Astrocyte (in vitro differentiated cells and primary cell): ENCODE data around the gene AQP7. TPM values are rescaled to one million over a fixed set of nuclear protein-coding genes. Genes with fewer than 3 reads are reported as not detected.
"Not testable (repeated sequence)": the region's sequence is repeated elsewhere in the genome, so short reads cannot be mapped to it uniquely, and the experiment has no call there.

Experiments
- DNase-seq: peaks from one replicate; pipeline ENCODE4 v3.0.0-alpha.2; 2010; ENCODE audit warnings: low read depth
- FAIRE-seq: peaks from 2 replicates; lab custom pipeline; 2011; peaks lifted over from hg19 to GRCh38; lab: Jason Lieb, UNC
- H2AFZ ChIP-seq: 2 replicates; pipeline ENCODE4 v1.6.0; 2012; ENCODE audit warnings: low read depth, low read length, inconsistent platforms
- H3K27ac ChIP-seq: 2 replicates; pipeline ENCODE4 v1.5.1; 2011; ENCODE audit warnings: low read depth, low read length, inconsistent platforms
- H3K27me3 ChIP-seq: 2 replicates; pipeline ENCODE4 v1.6.0; 2011; ENCODE audit warnings: low read length, inconsistent platforms; ENCODE audit not compliant: insufficient read depth
- H3K36me3 ChIP-seq: 2 replicates; pipeline ENCODE4 v1.5.1; 2011; ENCODE audit warnings: low read length, inconsistent platforms; ENCODE audit not compliant: insufficient read depth
- H3K4me1 ChIP-seq: 2 replicates; pipeline ENCODE4 v1.5.1; 2011; ENCODE audit warnings: low read length, inconsistent platforms; ENCODE audit not compliant: insufficient read depth
- H3K4me2 ChIP-seq: 2 replicates; pipeline ENCODE4 v1.6.0; 2012; ENCODE audit warnings: low read length, inconsistent platforms
- H3K4me3 ChIP-seq: 2 replicates; pipeline ENCODE4 v1.5.1; 2011; ENCODE audit warnings: low read depth, mild to moderate bottlenecking, low read length, inconsistent platforms; ENCODE audit not compliant: insufficient read depth
- H3K79me2 ChIP-seq: 2 replicates; pipeline ENCODE4 v1.6.0; 2012; ENCODE audit warnings: mild to moderate bottlenecking, low read length, inconsistent platforms; ENCODE audit not compliant: insufficient read depth
- H3K9ac ChIP-seq: 2 replicates; pipeline ENCODE4 v1.6.0; 2012; ENCODE audit warnings: mild to moderate bottlenecking, low read length, inconsistent platforms
- H3K9me3 ChIP-seq: 2 replicates; pipeline ENCODE4 v1.5.1; 2012; ENCODE audit warnings: low read depth, mild to moderate bottlenecking, low read length, inconsistent platforms; ENCODE audit not compliant: insufficient read depth
- H4K20me1 ChIP-seq: 2 replicates; pipeline ENCODE4 v1.6.0; 2012; ENCODE audit warnings: low read length, inconsistent platforms; ENCODE audit not compliant: insufficient read depth
- H3K27ac Mint-ChIP-seq: one replicate; pipeline ENCODE4 v1.8.0; 2021; ENCODE audit warnings: mild to moderate bottlenecking, mixed read lengths; ENCODE audit not compliant: unreplicated experiment
- H3K27me3 Mint-ChIP-seq: one replicate; pipeline ENCODE4 v1.8.0; 2021; ENCODE audit warnings: low read depth, mixed read lengths; ENCODE audit not compliant: unreplicated experiment
- H3K36me3 Mint-ChIP-seq: one replicate; pipeline ENCODE4 v1.8.0; 2021; ENCODE audit warnings: low read depth, mixed read lengths; ENCODE audit not compliant: unreplicated experiment
- H3K4me1 Mint-ChIP-seq: one replicate; pipeline ENCODE4 v1.8.0; 2021; ENCODE audit warnings: low read depth, mixed read lengths; ENCODE audit not compliant: unreplicated experiment
- H3K4me3 Mint-ChIP-seq: one replicate; pipeline ENCODE4 v1.8.0; 2021; ENCODE audit warnings: mild to moderate bottlenecking, moderate library complexity, mixed read lengths; ENCODE audit not compliant: unreplicated experiment
- H3K9me3 Mint-ChIP-seq: one replicate; pipeline ENCODE4 v1.8.0; 2021; ENCODE audit warnings: mild to moderate bottlenecking, mixed read lengths; ENCODE audit not compliant: unreplicated experiment
- CTCF ChIP-seq: IDR thresholded peaks from 2 replicates; pipeline ENCODE4 v1.5.1; 2011; ENCODE audit warnings: low read depth, mild to moderate bottlenecking, inconsistent platforms, low read length, moderate library complexity; ENCODE audit not compliant: insufficient read depth
- EZH2 ChIP-seq: IDR thresholded peaks from 2 replicates; pipeline ENCODE4 v1.6.1; 2012; ENCODE audit warnings: mild to moderate bottlenecking, low read length, inconsistent platforms; ENCODE audit not compliant: insufficient read depth
- total RNA-seq: library from RNA; stranded (reverse); gene quantifications from 2 replicates; pipeline ENCODE4 v1.2.1, GENCODE V29; 2021

The AQP7 gene
- total RNA-seq, 1 donor from 2014 or later = 1.9 TPM

- Histone ChIP-seq H3K4me3 (no peak overlapping the region), H4K20me1 (no peaks in the 10 kb centered on the region), H3K4me1 (no peaks in the 10 kb centered on the region), H2AFZ (no peak overlapping the region), H3K27me3 (peaks cover 5% of the 10 kb centered on the region), H3K27ac (no peak overlapping the region), H3K36me3 (no peaks in the 10 kb centered on the region), H3K79me2 (no peaks in the 10 kb centered on the region), H3K9me3 (no peaks in the 10 kb centered on the region), H3K9ac (no peak overlapping the region), H3K4me2 (no peak overlapping the region)
- no peak for DNase-seq
- Mint-ChIP-seq H3K27ac (no peak overlapping the region), H3K36me3 (peaks cover 4% of the 10 kb centered on the region), H3K9me3 (peaks cover 4% of the 10 kb centered on the region), H3K4me3 (no peak overlapping the region), H3K27me3 (peaks cover 10% of the 10 kb centered on the region), H3K4me1 (peaks cover 3% of the 10 kb centered on the region)
- FAIRE-seq = no peak
- TF ChIP-seq EZH2 (no peak), CTCF (no peak)
These were observed 27.1 kb upstream of the AQP7 start for GRCh38 chr9:33429256-33429985.

- H3K4me3 ChIP-seq = no peak overlapping the region
- Mint-ChIP-seq H3K4me3 (no peak overlapping the region), H3K27ac (no peak overlapping the region), H3K9me3 (peaks cover 4% of the 10 kb centered on the region), H3K27me3 (peaks cover 6% of the 10 kb centered on the region), H3K36me3 (peaks cover 4% of the 10 kb centered on the region), H3K4me1 (no peaks in the 10 kb centered on the region)
- H4K20me1 ChIP-seq = no peaks in the 10 kb centered on the region
- no peak overlapping the region for H3K9ac ChIP-seq
- H3K4me2 ChIP-seq = no peak overlapping the region
- no peak overlapping the region for H3K27ac ChIP-seq
- H3K9me3 ChIP-seq = no peaks in the 10 kb centered on the region
- H3K27me3 ChIP-seq = no peaks in the 10 kb centered on the region
- DNase-seq (no peak), FAIRE-seq (no peak)
- H2AFZ ChIP-seq = no peak overlapping the region
- no peaks in the 10 kb centered on the region for H3K79me2 ChIP-seq
- no peaks in the 10 kb centered on the region for H3K36me3 ChIP-seq
- no peaks in the 10 kb centered on the region for H3K4me1 ChIP-seq
- TF ChIP-seq EZH2 (no peak), CTCF (no peak)
These were observed 24.5 kb upstream of the AQP7 start for GRCh38 chr9:33426843-33427293.

- H2AFZ ChIP-seq = no peak overlapping the region
- peaks cover 7% of the 10 kb centered on the region for H3K27me3 Mint-ChIP-seq
- H3K4me1 ChIP-seq = no peaks in the 10 kb centered on the region
- DNase-seq (no peak), FAIRE-seq (no peak)
- H3K27ac ChIP-seq = no peak overlapping the region
- no peaks in the 10 kb centered on the region for H4K20me1 ChIP-seq
- no peak for TF ChIP-seq CTCF
- TF ChIP-seq EZH2 = no peak
- no peaks in the 10 kb centered on the region for H3K36me3 ChIP-seq
- no peaks in the 10 kb centered on the region for H3K36me3 Mint-ChIP-seq
- no peak overlapping the region for H3K4me3 ChIP-seq
- no peaks in the 10 kb centered on the region for H3K9me3 ChIP-seq
- H3K9me3 Mint-ChIP-seq = peaks cover 5% of the 10 kb centered on the region
- H3K4me1 Mint-ChIP-seq = no peaks in the 10 kb centered on the region
- H3K9ac ChIP-seq = no peak overlapping the region
- no peaks in the 10 kb centered on the region for H3K79me2 ChIP-seq
- no peak overlapping the region for H3K4me3 Mint-ChIP-seq
- no peak overlapping the region for H3K27ac Mint-ChIP-seq
- peaks cover 3% of the 10 kb centered on the region for H3K27me3 ChIP-seq
- H3K4me2 ChIP-seq = no peak overlapping the region
These were observed 22.8 kb upstream of the AQP7 start for GRCh38 chr9:33425128-33425533.

- H3K79me2 ChIP-seq, H3K27me3 ChIP-seq, FAIRE-seq, H3K9me3 Mint-ChIP-seq, H3K27ac ChIP-seq, H3K9me3 ChIP-seq, H3K4me3 ChIP-seq, DNase-seq, H3K27ac Mint-ChIP-seq, H3K4me2 ChIP-seq, H2AFZ ChIP-seq, H3K4me1 Mint-ChIP-seq, H3K9ac ChIP-seq, H3K4me1 ChIP-seq, H4K20me1 ChIP-seq, H3K36me3 ChIP-seq, H3K4me3 Mint-ChIP-seq, H3K36me3 Mint-ChIP-seq: not testable (repeated sequence)
- H3K27me3 Mint-ChIP-seq = peaks cover 13% of the 10 kb centered on the region
These were observed 22.1 kb upstream of the AQP7 start for GRCh38 chr9:33424492-33424891.
